HepG2 (cell line): Measurements from ENCODE around the gene SFXN2.

Experiments used
- AHR ChIP-seq: IDR thresholded peaks from 2 replicates; pipeline ENCODE4 v1.6.1; 2018; ENCODE audit warnings: missing genetic modification reagents, missing compliant biosample characterization
- HDAC1 ChIP-seq: sonication (generic); formaldehyde crosslinking; IDR thresholded peaks from 2 replicates; pipeline ENCODE4 v1.5.1; 2020; ENCODE audit warnings: mild to moderate bottlenecking, missing genetic modification reagents
- HMGA1 ChIP-seq: sonication (generic); formaldehyde crosslinking; conservative IDR thresholded peaks from 2 replicates; pipeline ENCODE4 v1.4.0; 2020; ENCODE audit warnings: missing genetic modification reagents
- NR2C2 ChIP-seq: sonication (generic); formaldehyde crosslinking; IDR thresholded peaks from 2 replicates; pipeline ENCODE4 v1.4.0; 2020; ENCODE audit warnings: missing genetic modification reagents, mild to moderate bottlenecking, moderate library complexity, borderline replicate concordance
- RBM22 ChIP-seq: fragments of 200-400 bp; formaldehyde crosslinking; optimal IDR thresholded peaks from 2 replicates; pipeline ENCODE3; 2017; ENCODE audit warnings: mild to moderate bottlenecking, low read length, moderate library complexity
- SIN3A ChIP-seq: IDR thresholded peaks from 2 replicates; pipeline ENCODE4 v1.6.1; 2011; ENCODE audit warnings: low read depth, mild to moderate bottlenecking, control low read depth, low read length, borderline replicate concordance
- ZNF766 ChIP-seq: sonication (generic); formaldehyde crosslinking; IDR thresholded peaks from 2 replicates; pipeline ENCODE4 v1.5.0; 2020; ENCODE audit warnings: missing genetic modification reagents, borderline replicate concordance
- TF ChIP-seq, protein P1 (sequence below): sonication (generic); formaldehyde crosslinking; IDR thresholded peaks from 2 replicates; pipeline ENCODE4 v1.4.0; 2020; ENCODE audit warnings: missing genetic modification reagents
- TF ChIP-seq, protein P2 (sequence below), 2 experiments: sonication (generic) in 1 of 2; formaldehyde crosslinking in 1 of 2; IDR thresholded peaks; 2 replicates each; pipeline versions ENCODE4 v1.4.0 to v1.6.1; 2016 to 2020; ENCODE audit warnings: borderline replicate concordance in 1 of 2, low read depth in 1 of 2, mild to moderate bottlenecking in 1 of 2, missing genetic modification reagents in 1 of 2

DNA sequence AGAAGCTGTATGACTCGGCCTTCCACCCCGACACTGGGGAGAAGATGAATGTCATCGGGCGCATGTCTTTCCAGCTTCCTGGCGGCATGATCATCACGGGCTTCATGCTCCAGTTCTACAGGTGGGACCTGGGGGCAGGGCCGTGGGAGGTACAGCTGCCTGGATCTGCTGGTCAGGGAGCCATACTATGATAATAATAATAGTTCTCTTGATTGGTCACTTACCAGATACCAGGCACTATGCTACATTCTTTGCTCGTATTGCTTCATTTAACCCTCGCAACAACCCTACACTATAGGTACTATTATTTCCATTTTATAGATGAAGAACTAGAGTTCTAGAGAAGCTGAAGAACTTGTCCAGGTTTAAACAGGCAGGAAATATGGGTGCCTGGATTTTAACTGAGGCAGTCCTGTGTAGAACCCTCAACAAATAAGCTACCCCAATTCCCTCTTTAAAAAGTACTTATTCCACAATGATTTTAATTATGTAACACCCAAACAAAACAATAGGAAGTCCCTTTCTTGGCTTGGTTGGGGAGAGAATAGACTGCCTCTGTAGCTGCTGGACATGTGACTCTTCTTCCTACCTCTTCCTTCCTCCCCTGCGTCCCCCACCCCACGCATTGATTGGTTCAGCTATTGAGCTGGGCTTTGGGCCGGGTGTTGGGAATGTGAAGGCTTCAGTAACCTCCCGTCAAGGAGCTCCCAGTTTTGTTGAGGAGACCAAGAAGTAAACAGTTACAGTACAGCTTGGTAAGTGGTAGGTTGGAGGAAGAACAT lies 12.8 kb downstream of the SFXN2 start:
- TF ChIP-seq HMGA1 (CRISPR knock-in tag) (no peak), SIN3A (no peak), AHR (CRISPR knock-in tag) (no peak), RBM22 (no peak), ZNF766 (CRISPR knock-in tag) (no peak), NR2C2 (CRISPR knock-in tag) (no peak), HDAC1 (CRISPR knock-in tag) (no peak)
- TF ChIP-seq, protein P1, sequence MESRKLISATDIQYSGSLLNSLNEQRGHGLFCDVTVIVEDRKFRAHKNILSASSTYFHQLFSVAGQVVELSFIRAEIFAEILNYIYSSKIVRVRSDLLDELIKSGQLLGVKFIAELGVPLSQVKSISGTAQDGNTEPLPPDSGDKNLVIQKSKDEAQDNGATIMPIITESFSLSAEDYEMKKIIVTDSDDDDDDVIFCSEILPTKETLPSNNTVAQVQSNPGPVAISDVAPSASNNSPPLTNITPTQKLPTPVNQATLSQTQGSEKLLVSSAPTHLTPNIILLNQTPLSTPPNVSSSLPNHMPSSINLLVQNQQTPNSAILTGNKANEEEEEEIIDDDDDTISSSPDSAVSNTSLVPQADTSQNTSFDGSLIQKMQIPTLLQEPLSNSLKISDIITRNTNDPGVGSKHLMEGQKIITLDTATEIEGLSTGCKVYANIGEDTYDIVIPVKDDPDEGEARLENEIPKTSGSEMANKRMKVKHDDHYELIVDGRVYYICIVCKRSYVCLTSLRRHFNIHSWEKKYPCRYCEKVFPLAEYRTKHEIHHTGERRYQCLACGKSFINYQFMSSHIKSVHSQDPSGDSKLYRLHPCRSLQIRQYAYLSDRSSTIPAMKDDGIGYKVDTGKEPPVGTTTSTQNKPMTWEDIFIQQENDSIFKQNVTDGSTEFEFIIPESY (CRISPR knock-in tag), result no peak
- TF ChIP-seq, protein P2, sequence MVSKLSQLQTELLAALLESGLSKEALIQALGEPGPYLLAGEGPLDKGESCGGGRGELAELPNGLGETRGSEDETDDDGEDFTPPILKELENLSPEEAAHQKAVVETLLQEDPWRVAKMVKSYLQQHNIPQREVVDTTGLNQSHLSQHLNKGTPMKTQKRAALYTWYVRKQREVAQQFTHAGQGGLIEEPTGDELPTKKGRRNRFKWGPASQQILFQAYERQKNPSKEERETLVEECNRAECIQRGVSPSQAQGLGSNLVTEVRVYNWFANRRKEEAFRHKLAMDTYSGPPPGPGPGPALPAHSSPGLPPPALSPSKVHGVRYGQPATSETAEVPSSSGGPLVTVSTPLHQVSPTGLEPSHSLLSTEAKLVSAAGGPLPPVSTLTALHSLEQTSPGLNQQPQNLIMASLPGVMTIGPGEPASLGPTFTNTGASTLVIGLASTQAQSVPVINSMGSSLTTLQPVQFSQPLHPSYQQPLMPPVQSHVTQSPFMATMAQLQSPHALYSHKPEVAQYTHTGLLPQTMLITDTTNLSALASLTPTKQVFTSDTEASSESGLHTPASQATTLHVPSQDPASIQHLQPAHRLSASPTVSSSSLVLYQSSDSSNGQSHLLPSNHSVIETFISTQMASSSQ (IDR thresholded peaks at IDR 0.05; ENCODE audit: low read depth), result no peak
- TF ChIP-seq, protein P2 (CRISPR knock-in tag; IDR thresholded peaks at IDR 0.05; ENCODE audit: borderline replicate concordance), result no peak
